GM15510 (cell line): ENCODE results near the gene SSH3.

Experiments used
- POLR2A ChIP-seq: IDR thresholded peaks from 3 replicates; pipeline ENCODE4 v1.6.1; 2011; ENCODE audit warnings: borderline replicate concordance; ENCODE audit not compliant: insufficient read length; ENCODE audit errors: extremely low read depth

Gene SSH3

DNA sequence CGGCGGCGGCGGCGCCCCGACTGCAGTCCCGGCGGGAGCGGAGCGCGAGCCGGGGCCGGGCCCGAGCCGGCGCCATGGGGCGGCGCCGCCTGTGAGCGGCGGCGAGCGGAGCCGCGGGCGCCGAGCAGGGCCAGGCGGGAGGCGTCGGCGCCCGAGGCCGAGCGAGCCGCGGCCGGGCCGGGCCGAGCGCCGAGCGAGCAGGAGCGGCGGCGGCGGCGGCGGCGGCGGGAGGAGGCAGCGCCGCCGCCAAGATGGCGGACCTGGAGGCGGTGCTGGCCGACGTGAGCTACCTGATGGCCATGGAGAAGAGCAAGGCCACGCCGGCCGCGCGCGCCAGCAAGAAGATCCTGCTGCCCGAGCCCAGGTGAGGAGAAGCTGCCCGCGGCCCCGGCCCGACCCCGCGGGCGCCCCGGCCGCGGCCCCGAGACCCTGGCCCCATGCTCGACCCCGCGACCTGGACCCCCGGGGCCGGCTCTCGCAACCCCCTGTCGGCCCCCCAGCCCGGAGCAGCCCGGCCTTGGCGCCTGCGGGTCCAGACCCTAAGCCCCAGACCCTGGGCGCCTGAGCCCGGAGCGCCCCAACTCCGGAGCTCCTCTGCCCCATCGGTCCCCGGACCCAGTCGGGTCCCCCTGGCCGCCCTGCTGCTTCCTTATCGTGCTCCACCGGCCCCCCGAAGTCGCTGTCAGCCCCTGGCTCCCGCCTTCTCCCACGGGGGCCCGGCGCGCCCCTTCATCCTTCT is 36.7 kb upstream of the SSH3 start, which contains the start of gene GRK2:
TSS of gene GRK2 (plus strand) at position 25 of the 739 bp plus-strand sequence. CDS start at position 252, 227 bp downstream.
- TF ChIP-seq POLR2A = peak; percentile 47

DNA sequence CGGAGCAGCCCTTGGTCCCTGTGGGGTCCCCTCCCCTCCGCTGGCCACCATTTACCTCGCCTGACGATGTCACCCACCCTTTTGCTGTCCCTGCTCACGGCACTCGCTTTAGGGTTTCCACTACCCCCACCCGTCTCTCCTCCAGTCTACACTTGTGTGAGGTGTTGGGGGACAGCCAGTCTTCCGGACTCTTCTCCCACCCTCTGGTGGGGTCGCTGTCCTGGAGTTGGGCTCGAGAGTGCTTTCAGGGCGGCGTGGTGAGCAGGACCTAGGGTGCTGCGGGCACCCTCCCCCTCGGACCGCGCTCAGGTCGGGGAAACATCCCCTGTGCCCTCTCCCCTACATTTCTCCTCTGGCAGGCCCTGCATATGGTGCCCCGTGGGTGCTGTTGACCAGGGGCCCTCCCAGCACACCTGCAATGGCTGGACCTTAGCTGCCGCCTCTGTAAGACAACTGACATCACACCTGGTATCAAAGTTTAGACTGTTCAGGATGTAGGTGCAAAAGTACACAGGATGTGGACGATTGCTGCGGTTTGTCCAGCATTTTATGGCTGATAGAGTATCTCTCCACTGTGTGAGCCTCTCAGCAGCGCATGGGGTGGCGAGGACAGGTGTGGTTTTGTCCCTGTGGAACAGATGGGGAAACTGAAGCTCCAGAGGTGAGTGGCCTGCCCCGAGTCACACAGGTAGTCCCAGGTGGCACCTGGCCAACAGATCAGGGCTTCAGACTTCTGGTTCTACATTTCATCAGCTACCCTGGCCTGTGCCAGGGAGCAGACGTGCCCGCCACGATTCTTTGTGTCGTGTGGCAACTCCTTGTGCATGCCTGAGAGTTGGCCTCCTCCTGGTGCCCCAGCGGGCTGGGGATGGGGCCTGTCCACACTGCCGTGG is 35.9 kb upstream of the SSH3 start:
- no peak for TF ChIP-seq POLR2A

DNA sequence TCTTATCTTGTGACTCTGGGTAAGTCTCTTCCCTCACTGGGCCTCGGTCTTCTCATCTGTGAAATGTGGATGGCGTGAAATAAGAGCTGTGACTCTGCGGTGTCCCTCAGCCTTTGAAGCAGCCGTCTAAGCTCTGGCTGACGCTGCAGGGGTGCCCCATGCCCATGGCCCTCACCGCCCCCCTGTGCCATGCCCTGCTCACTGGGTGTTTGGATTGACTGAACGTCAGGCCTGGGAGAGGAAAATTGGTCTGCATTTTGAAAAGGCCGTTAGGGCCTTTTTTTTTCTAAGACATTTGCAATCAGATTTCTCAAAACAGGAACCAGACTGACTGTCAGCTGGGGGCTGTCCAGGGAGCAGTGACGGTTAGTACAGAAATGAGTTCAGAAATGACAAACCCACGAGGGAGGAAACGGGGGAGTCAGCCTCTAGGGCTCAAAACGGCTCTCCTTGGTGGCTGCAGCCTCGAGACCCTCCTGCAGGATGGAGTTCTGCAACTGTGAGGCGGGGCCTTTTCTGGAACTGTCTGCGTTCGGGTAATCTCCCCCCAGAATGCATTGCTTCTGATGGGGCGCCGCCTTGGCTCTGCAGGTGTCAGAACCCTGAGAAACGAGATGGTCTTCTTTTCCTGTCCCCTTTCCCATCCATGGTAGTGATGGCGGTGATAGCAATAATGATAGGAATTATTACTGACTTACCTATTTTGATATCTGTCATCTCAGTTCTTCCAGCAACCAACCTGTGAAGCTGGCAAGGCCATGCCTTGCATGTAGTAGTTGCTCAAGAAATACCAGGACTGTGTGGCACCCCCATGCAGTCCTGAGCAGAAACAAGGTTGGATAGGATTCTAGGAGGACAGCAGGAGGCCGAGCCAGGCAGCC is 35.0 kb upstream of the SSH3 start:
- peak; percentile 26 for TF ChIP-seq POLR2A

DNA sequence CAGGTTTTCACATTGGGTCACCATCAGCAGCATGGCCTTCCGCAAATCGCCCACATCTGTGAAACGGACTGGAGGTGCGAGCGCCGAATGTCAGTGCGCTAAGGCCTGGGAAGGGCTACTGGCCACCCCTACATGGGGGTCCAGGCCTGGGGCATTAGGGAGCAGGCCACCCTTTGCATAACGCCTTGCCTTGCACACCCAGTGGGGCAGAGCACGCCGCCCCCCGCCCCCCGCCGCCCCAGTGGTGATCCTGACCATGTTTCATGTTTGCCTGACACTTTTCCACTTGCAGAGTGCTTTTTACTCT is 34.4 kb upstream of the SSH3 start:
- no peak for TF ChIP-seq POLR2A

DNA sequence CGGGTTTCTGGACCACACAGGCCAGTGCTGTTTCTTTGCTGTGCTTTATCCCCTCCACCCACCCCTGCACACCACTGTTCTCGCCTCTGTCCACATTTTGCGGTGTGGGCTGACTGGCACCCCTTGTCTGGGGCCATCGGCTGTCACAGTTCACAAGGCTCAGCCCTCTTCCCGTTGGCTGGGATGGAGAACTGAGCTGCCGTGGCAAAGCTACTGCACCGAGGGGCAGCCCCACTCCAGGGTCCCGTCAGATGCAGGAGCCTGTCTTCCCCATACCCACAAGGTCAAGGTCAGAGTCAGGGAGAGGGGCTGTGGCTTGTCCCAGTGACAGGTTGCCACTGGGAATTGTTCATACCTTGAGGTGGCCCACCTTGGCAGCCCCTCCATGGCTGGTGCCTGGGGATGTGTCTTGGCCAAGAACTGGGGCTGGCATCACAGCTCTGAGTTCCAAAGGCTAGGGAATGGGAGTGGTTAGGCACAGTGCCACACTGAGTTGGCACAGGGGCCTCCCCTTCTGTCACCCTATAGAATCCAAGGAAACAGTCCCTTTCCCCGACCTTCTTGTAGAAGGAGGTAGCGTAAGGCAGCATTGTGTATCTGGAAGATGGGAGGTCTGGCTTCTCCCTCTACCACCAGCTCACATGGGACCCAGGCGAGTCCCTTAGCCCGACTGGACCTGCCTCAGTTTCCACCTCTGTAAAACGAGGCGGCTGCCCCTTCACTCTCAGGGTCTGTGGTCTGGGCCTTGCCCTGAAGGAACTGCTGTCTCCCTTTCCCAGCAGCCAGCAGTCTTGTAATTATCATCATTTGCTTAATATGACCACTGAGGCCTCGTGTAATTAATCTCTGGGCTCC is 33.7 kb upstream of the SSH3 start:
- TF ChIP-seq POLR2A = no peak

DNA sequence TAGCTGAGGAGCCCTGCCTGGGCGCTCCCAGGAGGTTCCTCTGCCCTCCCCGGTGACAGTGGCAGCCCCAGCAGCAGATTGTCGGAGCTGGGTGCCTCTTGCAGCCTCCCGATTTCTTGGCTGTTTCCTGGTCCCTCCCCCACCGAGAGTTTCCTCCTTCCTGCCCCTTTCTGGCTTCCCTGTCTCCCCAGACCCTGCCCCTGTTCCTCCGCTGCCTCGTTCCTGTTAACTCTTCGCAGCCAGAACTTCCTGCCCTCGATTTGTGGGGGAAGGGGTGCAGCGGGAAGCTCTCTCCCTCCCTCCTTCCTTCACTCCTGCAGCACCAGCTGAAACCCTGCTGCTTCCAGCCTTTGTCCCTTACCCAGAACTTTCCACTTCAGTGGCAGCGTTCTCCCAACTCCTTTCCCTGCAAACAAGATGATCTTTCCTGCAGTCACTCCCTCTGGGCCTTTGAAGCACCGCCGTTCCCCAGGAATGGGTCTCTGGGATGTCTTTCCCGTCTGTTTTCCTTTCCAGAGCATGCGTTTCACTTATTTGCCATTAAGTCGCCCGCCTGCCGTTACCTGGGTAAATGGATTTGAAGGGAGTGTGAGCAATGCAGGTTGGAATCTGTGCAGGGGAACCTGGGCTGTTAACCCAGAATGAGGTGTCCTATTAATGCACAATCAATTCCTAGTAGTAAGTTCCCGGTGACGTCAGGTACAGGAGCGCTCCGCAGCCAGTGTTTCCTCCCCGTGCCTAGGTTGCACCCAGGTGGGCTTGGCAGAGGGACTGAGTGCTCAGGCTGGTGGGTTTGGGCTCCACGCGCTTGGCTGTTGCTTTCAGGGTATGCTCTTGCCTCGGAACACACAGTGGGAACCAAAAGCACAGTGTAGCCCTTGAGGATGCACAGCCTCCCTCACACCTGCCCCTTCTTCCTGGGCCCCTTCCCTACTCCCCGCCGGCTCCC is 32.8 kb upstream of the SSH3 start:
- TF ChIP-seq POLR2A = no peak

DNA sequence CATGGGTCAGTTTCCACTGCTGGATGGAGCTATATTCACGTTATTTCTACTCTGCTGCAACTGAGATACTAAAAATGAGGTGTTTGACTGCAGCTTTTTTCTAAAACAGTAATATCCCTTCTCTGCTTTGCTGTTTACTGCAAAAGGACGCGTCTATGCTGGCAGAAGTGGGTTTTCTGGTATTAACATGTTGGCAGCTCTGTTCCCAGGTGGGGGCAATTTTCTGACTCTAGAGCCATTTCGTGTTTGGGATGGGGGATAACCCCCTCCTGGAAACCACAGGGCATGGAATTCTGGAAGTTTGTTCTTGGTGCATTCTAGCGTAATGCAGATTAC is 32.2 kb upstream of the SSH3 start:
- no peak for TF ChIP-seq POLR2A

DNA sequence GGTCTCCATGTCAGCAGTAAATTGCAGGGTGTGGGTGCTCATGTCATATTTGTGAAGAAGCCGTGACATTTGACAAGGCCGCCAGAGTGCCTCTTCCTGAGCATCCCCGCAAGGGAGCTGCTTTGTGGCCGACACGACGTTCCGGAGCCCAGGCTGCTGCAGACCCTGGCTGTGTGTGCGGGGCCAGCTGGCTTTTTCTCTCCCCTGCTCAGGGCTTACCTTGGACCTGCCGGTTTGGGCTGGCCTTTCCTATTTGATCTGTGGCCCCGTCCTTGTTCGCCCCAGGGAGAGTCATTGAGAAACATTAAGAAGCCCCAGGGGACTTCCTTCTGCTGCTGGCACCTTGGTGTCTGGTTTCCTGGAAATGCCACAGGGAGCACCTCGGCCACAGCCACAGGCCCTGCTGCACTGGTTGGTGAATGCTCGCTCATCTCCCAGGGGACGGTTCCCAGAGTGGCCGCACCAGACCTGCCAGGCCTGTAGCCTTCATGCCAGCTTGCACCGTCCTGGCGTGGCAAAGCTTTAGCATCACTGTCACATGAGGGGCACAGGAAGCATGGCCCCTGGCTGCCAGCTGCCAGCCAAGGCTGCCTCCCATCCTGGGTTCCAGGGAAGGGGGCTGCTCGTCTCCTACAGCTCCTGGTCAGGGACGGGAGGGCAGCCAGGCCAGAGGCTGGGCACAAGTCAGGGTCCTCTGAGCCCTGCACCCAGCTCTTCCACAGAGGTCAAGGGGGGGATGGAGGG is 31.6 kb upstream of the SSH3 start:
- no peak for TF ChIP-seq POLR2A

DNA sequence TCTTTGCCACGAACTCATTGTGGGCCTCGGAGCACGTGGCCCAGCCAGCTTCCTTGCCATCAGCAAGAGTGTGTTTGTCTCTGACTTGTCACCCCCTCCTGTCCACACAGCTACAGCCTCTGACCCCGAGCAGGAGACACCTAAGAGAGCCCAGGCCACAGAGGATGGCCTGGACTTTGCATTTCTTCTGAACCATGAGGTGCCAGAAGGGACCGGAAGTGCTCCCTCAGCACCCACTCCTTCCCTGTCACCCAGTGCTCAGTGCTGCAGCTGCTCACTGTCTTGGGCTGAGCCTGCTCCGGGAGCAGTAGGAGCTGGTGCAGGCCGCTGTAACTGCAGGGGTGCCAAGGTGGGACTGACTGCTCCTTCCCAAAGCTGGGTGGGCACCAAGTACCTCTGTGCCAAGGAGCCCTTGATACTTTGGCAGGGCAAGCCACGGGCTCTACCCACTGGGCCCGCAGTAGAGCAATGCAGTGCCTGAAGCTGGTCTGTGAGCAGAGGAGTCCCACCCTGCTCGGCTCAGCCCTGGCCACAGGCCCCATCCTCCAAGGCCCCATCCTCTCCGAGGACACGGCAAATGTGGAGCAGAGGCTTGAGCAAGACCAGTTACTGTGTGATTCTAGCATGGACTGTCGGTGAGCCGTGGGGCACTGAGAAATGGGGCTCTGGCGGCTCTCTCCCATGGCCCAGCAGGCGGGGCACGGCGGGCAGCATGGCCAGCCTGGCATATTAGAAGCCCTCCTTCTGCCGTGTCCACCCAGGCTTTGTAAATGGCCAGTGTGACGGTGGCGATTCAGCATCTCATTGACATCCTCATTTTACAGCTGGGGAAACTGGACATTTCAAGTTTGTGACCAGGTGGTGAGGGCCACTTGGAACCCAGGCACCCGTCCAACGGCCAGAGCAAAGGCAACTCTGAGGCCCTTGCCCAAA is 30.7 kb upstream of the SSH3 start:
- TF ChIP-seq POLR2A = peak; percentile 5

DNA sequence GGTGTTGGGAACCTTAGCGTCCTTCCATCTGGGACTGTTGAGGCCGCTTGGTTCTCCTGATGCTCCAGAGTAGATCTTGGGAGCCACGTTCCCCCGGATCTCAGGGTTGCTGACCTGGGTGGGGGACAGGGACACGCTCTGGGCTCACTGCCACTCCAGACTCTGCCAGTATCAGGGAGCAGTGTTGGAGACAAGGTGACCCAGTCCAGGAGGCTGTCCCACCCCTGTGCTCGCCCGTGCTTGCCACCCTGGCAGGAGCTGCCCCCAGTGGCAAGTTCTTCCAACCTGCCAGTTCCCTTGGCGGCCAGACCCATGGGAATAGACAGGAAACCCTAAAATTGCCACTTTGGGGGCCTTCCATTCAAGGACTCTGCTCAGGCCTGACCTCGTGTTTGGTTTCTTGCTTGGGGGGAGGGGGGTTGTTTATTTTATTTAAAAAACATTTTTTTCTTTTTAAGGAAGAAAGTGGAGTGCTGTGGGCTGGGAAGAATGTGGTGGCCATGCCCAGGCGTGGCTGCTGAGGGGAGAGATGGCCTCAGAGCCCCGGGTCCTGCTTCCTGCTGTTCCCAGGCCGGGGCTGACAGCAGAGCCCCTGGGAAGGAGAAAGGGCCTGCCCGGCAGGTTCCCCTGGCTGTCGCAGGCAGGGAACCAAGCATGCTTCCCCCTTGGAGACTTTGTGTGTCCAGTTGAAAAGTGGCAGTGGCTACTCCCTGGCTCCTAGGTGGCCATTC is 29.9 kb upstream of the SSH3 start:
- no peak for TF ChIP-seq POLR2A
